ENCODE data around the gene ZCWPW1.

GRCh38 chr7:100457033-100457432, 28.5 kb upstream of the ZCWPW1 start:
- TF ChIP-seq, protein P1, sequence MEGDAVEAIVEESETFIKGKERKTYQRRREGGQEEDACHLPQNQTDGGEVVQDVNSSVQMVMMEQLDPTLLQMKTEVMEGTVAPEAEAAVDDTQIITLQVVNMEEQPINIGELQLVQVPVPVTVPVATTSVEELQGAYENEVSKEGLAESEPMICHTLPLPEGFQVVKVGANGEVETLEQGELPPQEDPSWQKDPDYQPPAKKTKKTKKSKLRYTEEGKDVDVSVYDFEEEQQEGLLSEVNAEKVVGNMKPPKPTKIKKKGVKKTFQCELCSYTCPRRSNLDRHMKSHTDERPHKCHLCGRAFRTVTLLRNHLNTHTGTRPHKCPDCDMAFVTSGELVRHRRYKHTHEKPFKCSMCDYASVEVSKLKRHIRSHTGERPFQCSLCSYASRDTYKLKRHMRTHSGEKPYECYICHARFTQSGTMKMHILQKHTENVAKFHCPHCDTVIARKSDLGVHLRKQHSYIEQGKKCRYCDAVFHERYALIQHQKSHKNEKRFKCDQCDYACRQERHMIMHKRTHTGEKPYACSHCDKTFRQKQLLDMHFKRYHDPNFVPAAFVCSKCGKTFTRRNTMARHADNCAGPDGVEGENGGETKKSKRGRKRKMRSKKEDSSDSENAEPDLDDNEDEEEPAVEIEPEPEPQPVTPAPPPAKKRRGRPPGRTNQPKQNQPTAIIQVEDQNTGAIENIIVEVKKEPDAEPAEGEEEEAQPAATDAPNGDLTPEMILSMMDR (IDR thresholded peaks at IDR 0.05; ENCODE audit: poor library complexity), result no peak
- TF ChIP-seq EZH2phosphoT487 (IDR thresholded peaks at IDR 0.05; ENCODE audit: low read depth, severe bottlenecking, unreplicated experiment), result no peak
- TF ChIP-seq EZH2 (IDR thresholded peaks at IDR 0.05; ENCODE audit: borderline replicate concordance), result no peak
